Measurements from ENCODE around the gene AGK.
"Not testable (repeated sequence)": the region's sequence is repeated elsewhere in the genome, so short reads cannot be mapped to it uniquely, and the experiment has no call there.

GRCh38 chr7:141647701-141648100 lies 96.5 kb downstream of the AGK start:
- TF ChIP-seq SPI1 (IDR thresholded peaks at IDR 0.05; ENCODE audit: borderline replicate concordance, low read depth); CTCF (IDR thresholded peaks at IDR 0.05; ENCODE audit: insufficient read depth, low read length): not testable (repeated sequence)

Data from HL-60 (cell line).